HG02885 (cell line): ENCODE results near the gene PAXIP1.
"Not testable (repeated sequence)": the region's sequence is repeated elsewhere in the genome, so short reads cannot be mapped to it uniquely, and the experiment has no call there.

ENCODE experiments used
- ATAC-seq: cut with Tn5 transposase; IDR thresholded peaks from one replicate; pipeline ENCODE4 v1.9.1; 2021; ENCODE audit warnings: mild to moderate bottlenecking; ENCODE audit not compliant: unreplicated experiment, poor library complexity

Gene PAXIP1

GRCh38 chr7:155003092-155003375 lies at the start of gene PAXIP1:
PAXIP1 (minus strand) TSS chr7:155003124; CDS start chr7:155002929, 195 bp downstream.
- ATAC-seq: peak; percentile 67

- no peak for ATAC-seq
Observed at GRCh38 chr7:155051355-155051754, 48.4 kb upstream of the PAXIP1 start.

- no peak for ATAC-seq
Observed at GRCh38 chr7:155048006-155048405, 45.1 kb upstream of the PAXIP1 start.

- ATAC-seq: no peak
Observed at GRCh38 chr7:155043756-155044155, 40.8 kb upstream of the PAXIP1 start.

- no peak for ATAC-seq
Observed at GRCh38 chr7:155038335-155038734, 35.4 kb upstream of the PAXIP1 start.

- not testable (repeated sequence) for ATAC-seq
Observed at GRCh38 chr7:155034495-155034894, 31.6 kb upstream of the PAXIP1 start.

- ATAC-seq: no peak
Observed at GRCh38 chr7:155032978-155033377, 30.1 kb upstream of the PAXIP1 start.

- ATAC-seq: no peak
Observed at GRCh38 chr7:155027879-155028278, 25.0 kb upstream of the PAXIP1 start.

- no peak for ATAC-seq
Observed at GRCh38 chr7:155021699-155022145, 18.8 kb upstream of the PAXIP1 start.

- ATAC-seq: no peak
Observed at GRCh38 chr7:155020996-155021395, 18.1 kb upstream of the PAXIP1 start.

GRCh38 chr7:155017834-155018233 lies 14.9 kb upstream of the PAXIP1 start:
- ATAC-seq: no peak

- no peak for ATAC-seq
Observed at GRCh38 chr7:155011086-155011485, 8.2 kb upstream of the PAXIP1 start.

- ATAC-seq: peak; percentile 61
Observed at GRCh38 chr7:155009570-155010157, 6.7 kb upstream of the PAXIP1 start.

- ATAC-seq: no peak
Observed at GRCh38 chr7:155007947-155008346, 5.0 kb upstream of the PAXIP1 start.

GRCh38 chr7:155003376-155004214 lies 671 bp upstream of the PAXIP1 start:
- ATAC-seq: peak; percentile 72

- ATAC-seq: peak; percentile 47
Observed at GRCh38 chr7:155002411-155003091, 373 bp downstream of the PAXIP1 start.

- ATAC-seq: peak; percentile 13
Observed at GRCh38 chr7:155001756-155002410, 1.0 kb downstream of the PAXIP1 start.

- no peak for ATAC-seq
Observed at GRCh38 chr7:155000795-155001194, 2.1 kb downstream of the PAXIP1 start.

- ATAC-seq: no peak
Observed at GRCh38 chr7:154998481-154998880, 4.4 kb downstream of the PAXIP1 start.

- no peak for ATAC-seq
Observed at GRCh38 chr7:154997840-154998370, 5.0 kb downstream of the PAXIP1 start.

GRCh38 chr7:154996756-154997155 lies 6.2 kb downstream of the PAXIP1 start:
- ATAC-seq: no peak
